CD4-positive, alpha-beta T cell treated with Interleukin-4 for 1 hour (primary cell): ENCODE data around the gene POLR1D.
"Not testable (repeated sequence)": the region's sequence is repeated elsewhere in the genome, so short reads cannot be mapped to it uniquely, and the experiment has no call there.

ENCODE experiments used
- DNase-seq, 2 donors: peaks; one replicate each; pipeline ENCODE4 v3.0.0-alpha.2; 2020 to 2022

The POLR1D gene

GRCh38 chr13:27619093-27619727 lies 2.5 kb upstream of the POLR1D start:
- no peak for DNase-seq

GRCh38 chr13:27619728-27620376 lies 1.8 kb upstream of the POLR1D start:
- DNase-seq, result peak; percentile 37 to 49

- DNase-seq, result peak; percentile 96 to 97
These were observed 1.1 kb upstream of the POLR1D start, which contains the start of gene LNX2 for GRCh38 chr13:27620377-27621115. LNX2 (minus strand) TSS chr13:27620529; CDS start chr13:27581703, 38,826 bp downstream.

- DNase-seq, result no peak
These were observed 651 bp upstream of the POLR1D start for GRCh38 chr13:27621116-27621365.

GRCh38 chr13:27622102-27622820 lies 569 bp downstream of the POLR1D start:
- DNase-seq, result no peak

- DNase-seq, result no peak
These were observed 1.2 kb downstream of the POLR1D start for GRCh38 chr13:27622881-27623280.

- DNase-seq, result no peak
These were observed 2.4 kb downstream of the POLR1D start for GRCh38 chr13:27624071-27624470.

GRCh38 chr13:27625839-27626238 lies 4.1 kb downstream of the POLR1D start:
- DNase-seq, result no peak

- DNase-seq, result no peak
These were observed 5.7 kb downstream of the POLR1D start for GRCh38 chr13:27627380-27627779.

- no peak for DNase-seq
These were observed 6.4 kb downstream of the POLR1D start for GRCh38 chr13:27628081-27628480.

GRCh38 chr13:27628766-27629165 lies 7.1 kb downstream of the POLR1D start:
- not testable (repeated sequence) for DNase-seq

- DNase-seq, result no peak
These were observed 9.5 kb downstream of the POLR1D start for GRCh38 chr13:27631156-27631555.

- no peak for DNase-seq
These were observed 10.0 kb downstream of the POLR1D start for GRCh38 chr13:27631665-27632064.

GRCh38 chr13:27632214-27632613 lies 10.5 kb downstream of the POLR1D start:
- no peak for DNase-seq

- DNase-seq, result no peak
These were observed 11.0 kb downstream of the POLR1D start for GRCh38 chr13:27632648-27633047.

- no peak for DNase-seq
These were observed 12.5 kb downstream of the POLR1D start for GRCh38 chr13:27634231-27634630.

GRCh38 chr13:27634791-27635190 lies 13.1 kb downstream of the POLR1D start:
- no peak for DNase-seq

GRCh38 chr13:27635266-27635665 lies 13.6 kb downstream of the POLR1D start:
- no peak for DNase-seq

GRCh38 chr13:27636589-27637288 lies 15.0 kb downstream of the POLR1D start:
- DNase-seq, result no peak

GRCh38 chr13:27637289-27637626 lies 15.6 kb downstream of the POLR1D start:
- DNase-seq, result no peak

GRCh38 chr13:27638001-27638400 lies 16.3 kb downstream of the POLR1D start:
- DNase-seq, result no peak

GRCh38 chr13:27638521-27638920 lies 16.8 kb downstream of the POLR1D start:
- DNase-seq, result no peak

- no peak for DNase-seq
These were observed 17.5 kb downstream of the POLR1D start for GRCh38 chr13:27639186-27639585.
